NCI-H146 treated with DMSO at 0.1 percent for 48 hours (cell line): Measurements from ENCODE around the gene TCERG1L.

Experiments used
- DNase-seq: peaks from one replicate; lab custom pipeline; 2025; ENCODE audit not compliant: unreplicated experiment; lab: John Stamatoyannopoulos, UW

Gene TCERG1L

GRCh38 chr10:131316321-131317075, 5.0 kb upstream of the TCERG1L start:
- no peak for DNase-seq

GRCh38 chr10:131315344-131315743, 3.8 kb upstream of the TCERG1L start:
- DNase-seq = no peak

- no peak for DNase-seq
Observed at GRCh38 chr10:131314799-131315198, 3.3 kb upstream of the TCERG1L start.

DNA sequence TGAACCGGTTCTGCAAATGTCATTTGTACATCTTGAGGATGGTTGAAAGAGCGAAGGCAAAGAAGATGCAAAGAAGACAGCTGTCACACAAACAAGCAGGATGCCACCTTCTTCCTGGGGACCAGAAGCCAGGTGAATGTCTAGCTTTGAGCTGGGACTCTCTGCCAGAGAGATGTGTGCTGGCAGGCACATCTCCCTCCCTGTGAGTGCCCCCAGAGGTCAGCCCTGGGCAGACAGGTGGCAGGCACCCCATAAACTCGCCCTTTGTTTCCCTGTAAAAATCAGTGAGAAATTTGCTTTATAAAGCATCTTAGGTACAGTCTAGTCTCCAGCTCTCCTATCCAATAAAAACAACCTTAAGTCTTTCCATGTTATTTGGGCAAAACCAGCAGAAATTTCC, 2.6 kb upstream of the TCERG1L start:
- no peak for DNase-seq

GRCh38 chr10:131313377-131313776, 1.9 kb upstream of the TCERG1L start:
- DNase-seq = no peak

GRCh38 chr10:131312478-131312836, 936 bp upstream of the TCERG1L start:
- no peak for DNase-seq

- no peak for DNase-seq
Observed at GRCh38 chr10:131311402-131311660, 190 bp downstream of the TCERG1L start.

- peak; percentile 14 for DNase-seq
Observed at GRCh38 chr10:131310551-131311401, 745 bp downstream of the TCERG1L start.

GRCh38 chr10:131310142-131310541, 1.4 kb downstream of the TCERG1L start:
- peak; percentile 30 for DNase-seq

DNA sequence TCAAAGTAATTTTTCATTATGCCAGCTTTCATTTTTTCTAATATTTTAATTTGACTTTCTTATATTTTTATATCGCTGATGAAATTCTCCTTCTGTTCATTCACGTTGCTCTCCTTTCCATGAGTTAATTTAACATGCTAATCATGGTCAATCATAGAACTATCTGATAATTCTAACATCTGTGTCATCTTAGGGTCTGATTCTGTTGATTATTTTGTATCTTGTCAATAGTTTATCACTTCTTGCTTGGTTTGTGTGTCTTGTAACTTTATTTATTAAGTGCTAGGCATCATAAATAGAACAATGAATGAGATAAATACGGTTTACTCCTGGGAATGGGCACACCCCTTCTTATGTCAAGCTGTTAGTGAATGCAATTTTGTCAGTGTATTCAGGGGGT, 11.0 kb downstream of the TCERG1L start:
- no peak for DNase-seq

DNA sequence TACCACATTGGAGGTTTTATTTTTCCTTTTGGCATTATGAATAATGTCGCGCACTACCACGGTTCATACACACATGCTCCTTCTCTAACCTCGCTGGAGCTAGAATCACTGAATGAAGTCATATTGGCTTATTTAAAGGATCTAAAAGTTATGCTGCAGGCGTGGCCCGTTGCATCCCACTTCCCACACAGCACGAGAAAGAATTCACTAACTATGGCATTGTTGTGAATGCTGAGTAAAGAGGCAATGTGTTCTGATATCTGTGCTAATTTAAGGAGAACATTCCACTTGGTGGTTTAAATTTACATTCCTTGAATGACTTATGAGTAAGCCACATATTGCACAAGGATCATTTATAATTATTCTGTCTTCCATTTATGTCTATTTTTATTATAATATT, 20.7 kb downstream of the TCERG1L start:
- no peak for DNase-seq

DNA sequence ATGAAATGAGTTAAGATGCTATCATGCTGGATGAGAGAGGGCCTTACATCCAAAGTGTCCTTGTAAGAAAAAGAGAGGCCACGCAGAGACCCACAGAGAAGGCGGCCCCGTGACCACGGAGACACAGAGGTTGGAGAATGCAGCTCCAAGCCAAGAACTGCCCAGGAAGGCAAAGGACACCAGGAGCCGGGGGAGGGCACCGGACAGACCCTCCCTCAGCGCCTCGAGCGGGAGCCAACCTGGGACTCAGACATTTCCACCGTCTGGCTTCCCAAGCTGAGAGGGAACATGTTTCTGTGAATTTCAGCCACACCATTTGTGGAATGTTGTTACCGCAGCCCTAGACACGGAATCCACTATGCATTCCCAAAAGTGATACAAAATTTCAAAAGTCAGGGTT, 22.9 kb downstream of the TCERG1L start:
- no peak for DNase-seq

- DNase-seq = no peak
Observed at GRCh38 chr10:131282961-131283360, 28.6 kb downstream of the TCERG1L start.

DNA sequence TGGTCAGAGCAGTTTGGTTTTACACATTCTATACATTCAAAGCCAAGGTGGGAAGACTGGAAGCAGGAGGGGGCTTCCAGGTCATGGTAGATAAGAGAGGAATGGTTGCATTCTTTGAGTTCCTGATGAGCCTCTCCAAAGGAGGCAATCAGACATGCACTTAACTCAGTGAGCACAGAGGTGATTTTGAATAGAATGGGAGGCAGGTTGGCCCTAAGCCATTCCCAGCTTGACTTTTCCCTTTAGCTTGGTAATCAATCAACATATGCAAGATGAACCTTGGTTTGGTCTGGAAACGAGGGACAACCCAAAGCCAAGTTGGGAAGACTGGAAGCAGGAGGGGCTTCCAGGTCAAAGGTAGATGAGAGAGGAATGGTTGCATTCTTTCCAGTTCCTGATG, 31.4 kb downstream of the TCERG1L start:
- DNase-seq = no peak

DNA sequence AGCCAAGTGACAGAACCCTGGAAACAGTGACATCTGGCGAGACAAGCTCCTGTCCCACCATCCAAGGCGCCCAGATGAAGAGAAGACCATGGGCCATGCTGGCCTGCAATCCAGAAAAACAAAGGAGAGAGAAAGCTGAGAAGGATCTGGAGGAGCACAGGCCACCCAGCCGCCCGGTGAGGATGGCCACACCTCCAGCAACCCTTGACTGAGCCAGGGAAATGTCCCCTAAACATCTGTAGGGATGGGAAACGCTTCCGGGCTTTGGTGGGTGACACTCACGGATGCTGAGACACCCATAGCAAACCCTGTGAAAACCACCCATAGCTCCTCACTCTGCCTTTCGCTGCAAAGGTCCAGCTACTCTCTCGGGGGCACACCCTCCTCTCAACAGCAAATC, 32.0 kb downstream of the TCERG1L start:
- no peak for DNase-seq

DNA sequence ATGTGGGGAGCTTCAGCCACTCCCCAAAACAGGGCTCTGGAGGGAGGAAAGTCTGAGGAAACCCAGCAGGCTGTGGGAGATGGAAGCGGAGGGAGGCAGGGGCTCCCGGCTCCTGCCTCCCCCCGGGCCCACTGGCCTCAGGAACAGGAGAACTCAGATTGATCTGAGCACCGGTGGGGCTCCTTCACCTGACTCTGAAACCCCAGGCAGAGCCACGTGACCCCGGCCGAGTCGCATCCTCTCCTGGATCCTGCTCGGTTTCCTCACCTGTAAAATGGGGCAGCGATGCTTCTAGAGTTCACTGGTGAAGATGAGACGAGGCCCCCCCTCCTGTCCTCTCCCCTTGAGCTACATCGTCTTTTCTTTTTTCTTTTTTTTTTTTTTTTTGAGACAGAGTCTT, 33.6 kb downstream of the TCERG1L start:
- DNase-seq = no peak

DNA sequence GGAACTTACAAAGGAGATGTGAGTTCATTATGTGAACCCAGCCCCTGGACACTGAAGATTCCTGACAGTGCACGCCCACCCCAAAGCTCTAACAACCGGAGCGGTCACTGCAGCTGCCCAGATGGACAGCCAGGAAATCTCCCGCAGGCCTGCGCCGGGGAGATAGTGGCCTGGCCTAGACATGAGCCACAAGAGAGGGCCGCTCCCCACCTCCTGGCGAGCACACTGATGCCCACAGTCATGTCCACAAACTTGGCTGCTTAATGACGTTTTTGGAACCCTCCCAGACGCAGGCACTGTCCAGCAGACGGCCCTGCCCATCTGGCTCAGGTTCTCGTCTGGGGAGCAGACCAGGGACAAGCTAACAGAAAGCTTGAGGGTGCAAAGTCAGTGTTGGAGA, 34.2 kb downstream of the TCERG1L start:
- no peak for DNase-seq

- DNase-seq = no peak
Observed at GRCh38 chr10:131275691-131276090, 35.8 kb downstream of the TCERG1L start.

DNA sequence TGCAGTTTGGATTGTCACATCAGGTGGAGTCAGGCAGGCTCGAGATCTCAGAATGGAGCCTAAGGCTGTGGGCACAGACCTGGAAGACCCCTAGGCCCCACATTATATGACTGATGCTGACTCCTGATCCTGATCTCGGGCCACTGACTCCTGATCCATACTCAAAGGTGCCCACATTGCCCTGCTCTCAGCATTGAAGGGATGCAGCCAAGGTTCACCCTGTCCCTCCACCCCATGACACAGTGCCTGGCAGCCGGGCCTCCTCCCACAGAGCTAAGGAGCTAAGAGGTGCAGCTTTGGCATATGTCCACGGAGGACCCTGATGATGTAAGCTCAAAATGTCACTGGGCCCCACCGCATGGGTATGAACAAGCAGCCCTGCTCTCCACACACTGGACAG, 36.6 kb downstream of the TCERG1L start:
- DNase-seq = no peak

GRCh38 chr10:131274133-131274880, 37.2 kb downstream of the TCERG1L start:
- no peak for DNase-seq

- DNase-seq = no peak
Observed at GRCh38 chr10:131273476-131273875, 38.0 kb downstream of the TCERG1L start.

DNA sequence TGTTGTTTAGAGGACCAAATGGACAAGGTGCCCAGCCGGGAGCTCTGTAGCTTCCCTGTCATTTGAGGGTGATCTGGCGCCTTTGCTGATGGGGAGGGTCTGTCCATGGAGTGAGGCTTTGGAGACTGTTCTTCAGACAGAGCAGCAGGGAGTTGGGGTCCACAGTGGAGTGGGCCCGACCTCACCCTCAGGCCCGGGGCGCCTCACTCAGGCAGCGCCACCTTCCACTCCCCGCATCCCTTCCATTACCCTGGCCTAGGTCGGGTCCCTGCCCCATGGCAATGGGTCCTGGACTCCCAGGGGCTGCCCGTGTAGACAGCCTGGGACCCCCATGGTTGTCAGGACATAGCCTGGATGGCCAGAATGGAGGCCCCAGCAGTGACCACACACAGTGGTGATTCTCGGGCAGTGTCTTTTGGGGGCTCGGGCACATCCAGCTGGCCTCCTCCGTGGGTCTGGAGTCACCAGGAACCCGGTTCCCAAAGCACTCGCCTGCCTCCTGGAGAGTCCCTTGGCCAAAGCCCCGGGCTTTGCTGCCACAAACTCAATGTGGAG, 38.5 kb downstream of the TCERG1L start:
- no peak for DNase-seq
